GM08714 (cell line): Measurements from ENCODE around the gene TMEM53.

ENCODE experiments used
- H3K4me3 ChIP-seq: fragments of 200-500 bp; sonication (Bioruptor generic); 2 replicates; pipeline ENCODE4 v1.5.1; 2014; ENCODE audit warnings: mild to moderate bottlenecking, low read length, inconsistent platforms
- ZNF274 ChIP-seq: IDR thresholded peaks from 2 replicates; pipeline ENCODE4 v1.6.1; 2012; ENCODE audit warnings: mild to moderate bottlenecking, low read depth, low read length

Gene TMEM53

DNA sequence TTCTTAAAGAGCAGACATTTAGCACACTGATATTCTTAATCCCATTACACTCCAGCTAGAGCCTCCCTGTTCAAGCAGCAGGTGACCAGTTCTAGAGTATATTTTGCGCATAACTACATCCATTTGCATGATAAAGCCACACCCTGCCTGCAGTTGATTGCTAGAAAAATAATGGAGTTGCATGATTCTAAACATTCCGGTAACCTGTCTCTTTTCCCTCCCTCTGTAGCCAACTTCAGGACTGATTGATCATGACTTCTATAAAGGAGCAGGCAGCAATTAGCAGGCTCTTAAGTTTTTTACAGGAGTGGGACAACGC lies 15.1 kb upstream of the TMEM53 start:
- no peak overlapping the region for H3K4me3 ChIP-seq
- TF ChIP-seq ZNF274, result no peak

- no peak overlapping the region for H3K4me3 ChIP-seq
- TF ChIP-seq ZNF274, result no peak
Observed at GRCh38 chr1:44688760-44689446, 14.6 kb upstream of the TMEM53 start.

DNA sequence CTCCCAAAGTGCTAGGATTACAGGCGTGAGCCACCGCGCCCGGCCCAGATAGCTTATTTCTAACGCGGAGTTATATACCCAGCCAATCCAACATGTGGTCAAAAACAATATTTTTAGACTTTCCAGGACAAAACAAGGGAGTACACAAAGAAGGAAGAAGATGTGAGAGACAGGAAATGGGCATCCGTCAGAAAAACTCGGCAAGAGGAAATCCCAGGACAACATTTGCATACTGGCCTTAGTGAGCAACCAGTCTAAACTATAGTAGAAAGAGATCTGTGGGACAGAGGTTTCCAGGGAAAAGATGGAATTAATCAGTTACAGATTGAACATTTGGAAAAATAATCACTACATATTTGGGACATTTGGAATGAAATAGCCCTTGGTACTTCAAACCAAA lies 11.6 kb upstream of the TMEM53 start:
- TF ChIP-seq ZNF274, result no peak
- no peak overlapping the region for H3K4me3 ChIP-seq

DNA sequence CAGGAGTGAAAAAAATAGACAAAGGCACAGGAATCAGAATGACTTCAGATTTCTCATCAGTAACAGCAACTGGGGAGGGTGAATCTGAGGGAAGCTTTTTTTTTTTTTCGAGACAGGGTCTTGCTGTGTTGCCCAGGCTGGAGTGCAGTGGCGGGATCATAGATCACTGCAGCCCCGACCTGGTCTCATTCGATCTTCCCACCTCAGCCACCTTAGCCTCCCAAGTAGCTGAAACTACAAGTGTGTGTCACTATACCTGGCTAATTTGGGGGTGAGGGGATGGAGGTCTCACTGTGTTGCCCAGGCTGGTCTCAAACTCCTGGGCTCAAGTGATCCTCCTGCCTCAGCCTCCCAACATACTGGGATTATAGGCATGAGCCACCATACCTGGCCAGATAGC lies 10.9 kb upstream of the TMEM53 start:
- TF ChIP-seq ZNF274, result no peak
- no peak overlapping the region for H3K4me3 ChIP-seq

GRCh38 chr1:44684525-44684924 lies 10.2 kb upstream of the TMEM53 start:
- no peak for TF ChIP-seq ZNF274
- no peak overlapping the region; the same call in 1 of the 2 replicates for H3K4me3 ChIP-seq

DNA sequence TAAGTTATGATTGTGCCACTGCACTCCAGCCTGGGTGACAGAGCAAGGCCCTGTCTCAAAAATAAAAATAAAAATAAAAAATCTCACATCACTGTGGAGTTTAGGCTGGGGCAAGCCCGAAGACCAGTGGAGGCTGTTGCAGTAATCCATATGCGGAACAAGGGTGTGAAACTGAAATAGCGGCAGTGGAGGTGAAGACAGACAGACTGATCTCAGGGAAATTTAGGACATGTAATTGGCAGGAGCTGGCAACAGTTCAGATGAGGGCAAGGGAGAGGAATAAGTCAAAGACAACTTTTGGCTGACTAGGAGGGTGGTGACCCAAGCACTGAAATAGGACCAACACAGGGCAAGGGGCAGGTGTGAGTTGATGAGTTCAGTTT lies 8.6 kb upstream of the TMEM53 start:
- H3K4me3 ChIP-seq, result no peak overlapping the region
- TF ChIP-seq ZNF274, result no peak

DNA sequence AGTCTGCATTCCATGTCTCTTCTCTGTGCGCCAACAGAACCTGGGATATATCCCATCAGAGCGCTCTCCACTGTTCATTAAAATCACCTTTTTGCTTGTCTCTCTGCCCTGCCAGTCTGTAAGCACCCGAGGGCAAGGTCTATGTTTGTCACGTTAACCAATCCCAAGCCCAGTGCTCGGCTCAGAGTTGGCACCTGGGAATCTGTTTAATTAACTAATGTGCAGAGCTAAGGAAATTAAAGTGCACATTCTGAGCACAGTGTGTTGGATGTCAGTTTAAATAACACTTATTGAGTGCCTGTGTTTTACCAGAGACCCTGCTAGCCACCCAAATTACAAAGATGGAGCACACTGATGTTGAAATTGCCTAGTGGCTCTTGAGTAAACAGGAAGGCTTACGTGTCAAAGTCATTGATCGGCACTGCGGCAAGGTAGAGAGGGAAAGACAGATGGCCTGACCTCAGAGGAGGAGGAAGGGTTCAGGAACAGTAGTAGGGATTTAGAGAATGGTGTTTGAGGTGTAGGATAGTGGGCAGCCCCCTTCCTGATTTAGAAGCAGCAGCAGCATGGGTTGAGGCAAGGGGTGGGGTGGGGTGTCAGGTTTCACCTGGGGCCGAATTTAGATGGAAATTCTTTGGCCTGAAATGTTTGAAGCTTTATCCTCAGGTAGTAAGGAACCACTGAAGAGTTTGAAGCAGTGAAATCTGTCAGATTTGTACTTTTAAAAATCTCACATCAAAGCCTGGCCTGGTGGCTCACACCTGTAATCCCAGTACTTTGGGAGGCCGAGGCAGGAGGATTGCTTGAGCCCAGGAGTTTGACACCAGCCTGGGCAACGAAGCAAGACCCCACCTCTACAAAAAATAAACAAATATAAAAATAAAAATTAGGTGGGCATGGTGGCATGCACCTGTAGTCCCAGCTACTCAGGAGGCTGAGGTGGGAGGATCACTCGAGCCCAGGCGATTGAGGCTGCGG lies 7.9 kb upstream of the TMEM53 start:
- no peak for TF ChIP-seq ZNF274
- no peak overlapping the region for H3K4me3 ChIP-seq

DNA sequence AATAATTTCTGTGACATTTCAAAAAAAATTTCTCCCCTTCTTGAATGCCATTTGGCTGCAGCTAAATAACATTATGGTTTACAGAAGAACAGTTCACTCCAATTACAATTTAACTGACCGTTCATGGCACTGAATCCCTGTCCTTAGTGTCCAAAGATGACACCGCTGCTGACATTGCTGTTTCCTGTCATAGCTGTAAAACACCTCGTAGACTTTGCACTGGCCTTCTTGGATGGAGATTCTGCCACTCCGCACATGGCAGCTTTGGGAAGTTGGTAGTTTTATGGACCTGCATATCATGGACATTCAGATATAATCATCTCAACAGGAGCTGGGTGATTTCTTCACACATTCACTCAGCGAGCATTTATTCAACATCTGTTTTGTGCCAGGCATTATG lies 5.2 kb upstream of the TMEM53 start:
- no peak overlapping the region for H3K4me3 ChIP-seq
- TF ChIP-seq ZNF274, result no peak

- no peak for TF ChIP-seq ZNF274
- H3K4me3 ChIP-seq, result no peak overlapping the region
Observed at GRCh38 chr1:44678626-44679025, 4.3 kb upstream of the TMEM53 start.

- TF ChIP-seq ZNF274, result no peak
Observed at GRCh38 chr1:44678120-44678519, 3.8 kb upstream of the TMEM53 start.

DNA sequence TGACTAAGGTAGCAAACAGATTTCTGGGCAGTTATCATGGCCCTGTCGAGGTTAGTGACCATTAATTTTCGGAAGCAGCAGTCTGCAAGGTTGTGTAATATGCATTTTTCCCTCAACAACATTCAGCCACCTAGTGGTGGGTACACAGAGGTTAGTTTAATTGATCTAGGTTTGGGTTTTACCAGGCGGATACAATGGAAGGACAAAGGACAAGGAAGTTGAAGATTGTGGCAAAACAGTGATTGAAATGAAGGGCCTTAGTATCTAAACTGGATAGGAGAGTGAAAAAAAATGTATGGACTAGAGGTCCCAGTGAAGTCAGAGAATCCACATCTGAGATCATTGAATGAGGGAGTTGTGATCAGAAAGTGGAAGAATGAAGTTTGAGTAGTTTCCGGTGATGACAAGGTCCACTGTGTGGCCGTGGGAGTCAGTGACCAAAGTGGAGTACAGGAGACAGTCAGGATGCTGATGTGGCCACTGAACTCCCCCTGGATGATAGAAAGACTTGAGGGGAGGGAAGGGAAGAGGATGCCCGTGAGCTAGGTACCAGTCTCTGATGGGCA lies 3.0 kb upstream of the TMEM53 start:
- H3K4me3 ChIP-seq, result no peak overlapping the region
- TF ChIP-seq ZNF274, result no peak

More at GRCh38 chr1:44678120-44678519, 3.8 kb upstream of the TMEM53 start:
- no peak overlapping the region for H3K4me3 ChIP-seq

- TF ChIP-seq ZNF274, result no peak
- no peak overlapping the region for H3K4me3 ChIP-seq
Observed at GRCh38 chr1:44676484-44677200, 2.4 kb upstream of the TMEM53 start.

GRCh38 chr1:44675186-44675585 lies 905 bp upstream of the TMEM53 start:
- H3K4me3 ChIP-seq, result peak overlapping the region; percentile 86; the same call in 1 of the 2 replicates
- no peak for TF ChIP-seq ZNF274

DNA sequence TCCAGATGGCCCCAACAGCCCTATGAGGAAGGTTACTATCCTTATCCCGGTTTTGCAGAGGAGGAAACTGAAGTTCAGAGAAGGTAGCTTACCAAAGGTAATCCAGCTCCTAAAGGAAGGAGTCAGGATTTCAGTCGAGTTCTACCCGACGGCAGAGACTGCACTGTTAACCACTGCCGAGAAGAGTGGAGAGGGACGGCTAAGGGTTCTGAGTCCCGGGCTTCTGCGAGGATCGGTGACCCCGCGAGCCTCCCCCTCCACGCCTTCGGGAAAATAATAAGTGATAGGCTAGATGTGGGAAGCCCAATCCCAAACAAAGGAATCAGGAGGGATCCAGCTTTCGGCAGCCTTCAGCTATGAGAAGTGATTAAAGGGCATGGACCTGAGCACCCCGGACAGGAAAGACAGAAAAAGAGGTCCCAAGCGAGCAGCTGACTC lies 587 bp downstream of the TMEM53 start:
- H3K4me3 ChIP-seq, result peak overlapping the region; percentile 70
- no peak for TF ChIP-seq ZNF274
